GM12892 (cell line): Measurements from ENCODE around the gene REC114.
"Not testable (repeated sequence)": the region's sequence is repeated elsewhere in the genome, so short reads cannot be mapped to it uniquely, and the experiment has no call there.

Experiments used
- DNase-seq: peaks from one replicate; pipeline ENCODE4 v3.0.0; 2011; ENCODE audit not compliant: insufficient read length
- FAIRE-seq: peaks from 2 replicates; lab custom pipeline; 2011; peaks lifted over from hg19 to GRCh38; lab: Jason Lieb, UNC
- POLR2A ChIP-seq: IDR thresholded peaks from 2 replicates; pipeline ENCODE4 v1.6.1; 2011; ENCODE audit warnings: low read depth, low read length, control low read depth
- POLR2AphosphoS5 ChIP-seq: IDR thresholded peaks from 2 replicates; pipeline ENCODE4 v1.6.1; 2011; ENCODE audit warnings: low read depth, low read length, control low read depth
- TAF1 ChIP-seq: IDR thresholded peaks from 2 replicates; pipeline ENCODE4 v1.6.1; 2011; ENCODE audit warnings: low read depth, mild to moderate bottlenecking, control low read depth, low read length, borderline replicate concordance

REC114 gene

DNA sequence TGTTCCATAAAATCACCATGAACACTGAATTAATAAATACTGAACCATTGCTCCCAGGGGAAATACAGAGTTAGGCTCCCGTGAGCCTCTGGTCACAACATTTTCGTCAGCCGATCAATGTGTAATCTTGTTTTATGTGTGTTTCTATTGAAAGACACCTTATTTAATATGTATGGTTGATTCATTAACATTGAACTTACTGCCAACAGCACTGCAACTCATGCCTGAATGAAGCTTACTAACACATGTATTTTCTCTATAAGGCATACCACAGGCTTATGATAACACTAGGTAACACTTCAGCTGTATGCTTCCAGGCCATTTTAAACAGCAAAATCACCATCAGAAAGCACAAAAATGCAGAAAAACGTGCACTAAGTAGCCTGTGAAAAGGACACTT is 9.1 kb upstream of the REC114 start:
- TF ChIP-seq POLR2AphosphoS5: no peak
- TF ChIP-seq TAF1: no peak
- TF ChIP-seq POLR2A: no peak
- DNase-seq (no peak), FAIRE-seq (no peak)

DNA sequence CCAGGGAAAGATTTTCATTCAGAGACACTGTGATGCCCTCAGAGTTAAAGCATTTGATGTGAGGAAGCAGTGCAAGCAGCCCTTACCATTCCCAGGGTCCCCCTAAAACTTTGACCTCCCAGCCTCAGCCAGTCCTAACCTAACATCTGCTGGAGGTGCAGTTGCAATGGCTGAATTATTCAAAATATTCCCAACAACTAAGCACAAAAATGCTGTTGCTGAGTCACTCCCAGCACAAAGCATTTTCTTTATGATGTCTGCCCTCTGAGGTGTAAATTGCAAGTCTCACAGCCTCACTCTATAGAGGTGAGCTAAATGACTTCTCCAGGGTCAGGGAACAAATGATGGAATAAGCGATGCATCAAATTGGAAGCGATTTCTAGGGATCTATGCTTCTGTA is 6.4 kb upstream of the REC114 start:
- DNase-seq: no peak
- no peak for FAIRE-seq
- TF ChIP-seq POLR2A (no peak), POLR2AphosphoS5 (no peak)

DNA sequence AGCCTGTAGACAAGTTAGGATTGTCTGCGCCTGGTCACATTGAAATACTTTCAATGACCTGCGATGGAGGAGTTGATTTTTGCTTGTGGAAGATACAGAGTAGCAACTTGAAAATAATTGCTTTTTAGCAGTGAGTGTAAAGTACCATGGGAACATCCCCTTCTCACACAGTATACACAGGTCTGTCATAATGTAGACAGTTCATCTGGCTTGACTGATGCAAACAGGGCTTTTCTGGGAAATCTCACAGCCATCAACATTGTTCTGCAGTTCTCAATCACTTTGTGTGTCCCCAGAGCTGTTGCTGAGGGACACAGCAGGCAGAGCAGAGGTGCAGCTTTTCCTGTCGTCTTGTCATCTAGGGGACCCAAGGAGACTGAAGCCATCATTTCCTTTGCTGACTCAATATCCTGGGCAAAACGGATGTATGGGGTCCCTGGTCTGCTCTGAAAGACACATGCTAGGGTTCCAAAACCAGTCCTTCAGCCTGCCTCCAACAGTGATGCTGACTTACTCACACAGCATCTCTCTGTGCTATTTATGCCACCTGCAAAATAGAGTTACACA is 5.3 kb upstream of the REC114 start:
- DNase-seq (no peak), FAIRE-seq (no peak)
- no peak for TF ChIP-seq POLR2A
- no peak for TF ChIP-seq TAF1
- TF ChIP-seq POLR2AphosphoS5: no peak

DNA sequence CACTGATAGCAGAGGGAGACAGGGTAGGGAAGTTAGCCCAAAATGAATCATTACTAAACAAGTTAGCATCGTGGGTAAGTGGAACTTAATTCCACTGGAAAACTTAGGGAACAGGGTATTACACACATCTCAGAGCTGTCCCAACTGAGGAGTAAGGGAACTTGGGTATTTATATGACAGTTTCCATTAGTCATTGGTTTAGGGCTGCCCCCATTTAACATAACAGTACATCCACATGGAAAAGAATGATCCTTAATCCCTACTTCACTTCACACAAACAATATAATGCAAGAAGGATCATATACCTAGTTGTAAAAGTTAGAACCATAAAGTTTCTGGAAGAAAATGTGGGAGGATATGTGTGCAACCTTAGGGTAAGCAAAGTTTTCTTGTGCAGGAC is 4.3 kb upstream of the REC114 start:
- TF ChIP-seq POLR2AphosphoS5 (no peak), TAF1 (no peak), POLR2A (no peak)
- FAIRE-seq (no peak), DNase-seq (no peak)

DNA sequence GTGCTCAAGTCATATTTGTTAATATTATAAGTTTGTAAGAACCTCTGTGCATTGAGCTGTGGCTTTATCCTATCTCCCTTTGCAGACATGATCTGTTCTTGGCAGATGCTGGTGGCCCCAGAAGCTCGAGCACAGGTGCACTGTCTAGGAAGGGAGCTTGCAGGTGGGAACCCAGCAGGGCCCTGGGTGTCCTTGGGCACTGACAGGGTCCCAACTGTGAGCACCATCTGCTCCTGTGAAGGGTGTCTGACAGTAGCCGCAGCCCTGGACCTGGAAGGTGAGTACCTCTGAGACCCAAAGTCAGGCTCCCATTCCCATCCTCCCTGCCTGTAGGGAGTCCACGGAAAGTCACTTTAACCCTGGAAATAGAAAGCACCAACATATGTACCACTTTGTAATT is 2.4 kb upstream of the REC114 start:
- TF ChIP-seq TAF1: no peak
- no peak for TF ChIP-seq POLR2A
- TF ChIP-seq POLR2AphosphoS5: no peak
- DNase-seq (no peak), FAIRE-seq (no peak)

DNA sequence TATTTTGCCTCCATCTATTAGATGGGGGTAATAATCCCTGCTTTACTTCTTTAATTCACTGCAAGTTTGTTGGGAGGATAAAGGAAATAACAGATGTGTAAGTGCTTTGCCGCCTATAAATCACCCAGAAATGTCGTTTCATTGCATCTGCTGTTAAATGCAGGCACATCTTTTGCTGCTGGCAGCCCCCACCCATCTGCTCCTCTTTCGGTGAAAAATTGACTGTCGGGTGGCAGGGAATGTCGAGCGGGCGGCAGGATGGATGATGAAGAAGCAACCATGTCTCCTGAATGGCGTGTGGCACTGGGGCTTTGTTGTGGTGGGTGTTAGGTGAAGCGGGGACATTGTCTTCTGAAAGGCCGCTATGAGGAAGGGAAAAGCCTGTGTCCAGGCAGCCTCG is 543 bp upstream of the REC114 start:
- FAIRE-seq (no peak), DNase-seq (no peak)
- no peak for TF ChIP-seq POLR2AphosphoS5
- no peak for TF ChIP-seq POLR2A
- no peak for TF ChIP-seq TAF1

DNA sequence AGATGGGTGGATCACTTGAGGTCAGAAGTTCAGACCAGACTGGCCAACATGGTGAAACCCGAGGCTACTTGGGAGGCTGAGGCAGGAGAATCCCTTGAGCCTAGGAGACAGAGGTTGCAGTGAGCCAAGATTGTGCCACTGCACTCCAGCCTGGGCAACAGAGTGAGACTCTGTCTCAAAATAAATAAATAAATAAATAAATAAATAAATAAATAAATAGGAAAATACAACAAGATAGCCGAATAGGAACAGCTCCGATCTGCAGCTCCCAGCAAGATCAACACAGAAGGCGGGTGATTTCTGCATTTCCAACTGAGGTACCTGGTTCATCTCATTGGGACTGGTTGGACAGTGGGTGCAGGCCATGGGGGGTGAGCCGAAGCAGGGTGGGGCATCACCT is 4.5 kb downstream of the REC114 start:
- FAIRE-seq, DNase-seq: not testable (repeated sequence)

GRCh38 chr15:73448158-73448758 is 5.3 kb downstream of the REC114 start:
- not testable (repeated sequence) for FAIRE-seq

GRCh38 chr15:73449980-73450379 is 7.0 kb downstream of the REC114 start:
- not testable (repeated sequence) for FAIRE-seq, DNase-seq

More at GRCh38 chr15:73448158-73448758, 5.3 kb downstream of the REC114 start:
- not testable (repeated sequence) for DNase-seq

- no peak for TF ChIP-seq POLR2A
- no peak for TF ChIP-seq TAF1
- TF ChIP-seq POLR2AphosphoS5: no peak
- DNase-seq: no peak
- FAIRE-seq: no peak
These were observed 11.1 kb downstream of the REC114 start for GRCh38 chr15:73454096-73454495.

DNA sequence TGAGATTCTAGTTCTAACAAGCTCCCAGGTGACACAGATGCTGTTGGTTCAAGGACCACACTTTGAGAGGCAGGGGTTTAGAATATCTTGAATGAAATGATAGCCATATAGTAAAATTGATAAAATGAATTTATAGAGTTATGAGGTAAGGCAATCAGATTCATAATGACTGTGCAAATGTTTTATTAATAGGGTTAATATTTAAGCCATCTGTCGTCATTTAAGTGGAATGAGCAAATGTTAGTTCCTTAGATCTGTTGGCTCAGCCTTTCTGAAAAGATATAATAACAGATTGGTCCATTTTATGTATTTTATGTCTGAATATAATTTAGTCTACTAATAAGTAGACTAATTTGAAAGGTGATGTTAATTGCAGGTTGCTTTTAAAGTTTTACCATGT is 12.9 kb downstream of the REC114 start:
- FAIRE-seq (no peak), DNase-seq (no peak)
- no peak for TF ChIP-seq POLR2AphosphoS5
- TF ChIP-seq POLR2A: no peak
- TF ChIP-seq TAF1: no peak

DNA sequence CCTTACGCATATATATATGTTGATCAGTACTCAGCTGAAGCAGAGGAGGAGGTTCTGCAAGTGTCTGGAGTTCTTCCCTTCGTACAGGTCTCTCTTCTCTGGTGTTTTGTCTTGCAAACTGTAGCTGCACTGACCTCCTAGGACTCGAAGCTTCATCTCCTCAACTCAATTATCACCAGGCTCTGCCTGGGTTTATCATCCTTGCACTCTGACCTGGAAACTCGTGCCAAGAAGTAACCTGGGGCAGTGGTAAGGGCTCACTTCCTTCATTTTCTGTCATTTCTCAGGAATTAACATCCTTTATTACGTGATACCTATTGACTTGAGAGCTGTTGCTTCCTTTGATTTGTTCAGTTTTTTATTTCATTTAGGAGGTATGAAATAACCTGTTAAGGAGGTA is 14.4 kb downstream of the REC114 start:
- FAIRE-seq: no peak
- DNase-seq: no peak
- TF ChIP-seq TAF1: no peak
- TF ChIP-seq POLR2AphosphoS5: no peak
- no peak for TF ChIP-seq POLR2A

DNA sequence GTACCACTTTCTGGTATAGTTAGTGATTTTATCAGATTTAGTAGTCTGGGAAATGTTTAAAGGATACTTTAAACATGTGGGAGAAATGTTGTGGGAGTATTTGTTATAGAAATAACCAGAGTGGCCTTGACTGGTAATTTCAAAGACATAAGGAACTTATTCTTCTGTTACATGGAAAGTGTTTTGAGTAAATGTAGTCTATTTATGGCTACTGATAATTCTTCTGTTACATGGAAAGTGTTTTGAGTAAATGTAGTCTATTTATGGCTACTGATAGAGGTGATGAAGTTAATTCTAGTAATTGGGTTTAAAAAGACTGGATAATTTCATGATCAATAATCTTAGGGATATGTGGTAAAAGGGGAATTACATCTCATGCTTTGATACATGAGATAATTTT is 17.7 kb downstream of the REC114 start:
- FAIRE-seq (no peak), DNase-seq (no peak)
- no peak for TF ChIP-seq POLR2A
- TF ChIP-seq TAF1: no peak
- TF ChIP-seq POLR2AphosphoS5: no peak
